ENCODE results near the gene ABTB2. TPM values are rescaled to one million over a fixed set of nuclear protein-coding genes. Genes with fewer than 3 reads are reported as not detected.

ABTB2 gene
- total RNA-seq, 2 experiments from 2014 or later: 0.06 to 0.09 TPM

DNA sequence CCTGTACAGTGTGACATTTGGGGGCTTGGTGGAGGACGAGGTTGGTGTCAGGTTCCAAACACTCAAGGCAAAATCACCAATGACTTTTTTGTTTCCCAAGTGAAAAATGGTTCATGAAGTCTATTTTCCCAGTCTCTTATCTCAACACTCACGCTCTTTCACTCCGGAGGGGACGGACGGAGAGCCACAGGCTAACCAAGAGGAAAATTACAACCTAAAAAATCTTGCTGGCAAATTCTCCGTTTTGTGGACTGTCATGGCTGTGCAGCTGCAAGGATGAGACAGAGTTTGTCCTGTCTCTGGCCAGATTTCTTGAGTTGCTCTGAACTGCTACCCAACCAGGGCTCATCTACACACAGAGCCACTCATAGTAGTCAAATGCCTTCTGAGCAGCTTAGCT, 101.2 kb downstream of the ABTB2 start:
- intact Hi-C loops (cut with micrococcal nuclease; ENCODE audit: unreplicated experiment): no loop called here
- H3K79me2 ChIP-seq (ENCODE audit: insufficient read depth, low read depth, low read length): no peaks in the 10 kb centered on the region

DNA sequence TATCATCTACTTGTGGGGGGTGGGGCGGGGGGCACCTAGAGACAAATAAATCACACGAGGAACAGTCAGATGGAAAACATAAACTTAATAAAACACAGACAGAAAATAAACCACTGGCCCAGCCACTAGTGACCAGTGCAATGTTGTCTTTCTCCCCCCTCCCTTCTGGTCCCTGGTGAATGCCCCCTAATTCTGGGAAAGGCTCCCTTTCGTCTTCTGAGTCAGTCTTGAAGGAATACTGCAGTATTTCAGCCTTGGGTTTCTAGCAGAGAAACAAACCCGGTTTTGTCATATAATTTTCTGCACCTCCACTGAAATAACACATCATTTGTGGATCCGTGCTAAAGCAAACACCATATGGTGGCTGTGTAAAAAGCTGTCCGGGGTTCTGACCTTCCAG, 101.7 kb downstream of the ABTB2 start:
- CTCF ChIA-PET (ENCODE audit: unreplicated experiment): no interaction called here
- no peaks in the 10 kb centered on the region for H3K79me2 ChIP-seq (ENCODE audit: insufficient read depth, low read depth, low read length)
- intact Hi-C loops (cut with micrococcal nuclease; ENCODE audit: unreplicated experiment): no loop called here

More for the DNA sequence above, 101.2 kb downstream of the ABTB2 start:
- POLR2A ChIA-PET: interaction anchor here (0.7 kb wide), 1 partner anchor 9 kb away, joined by 3 read pairs; no protein-coding TSS in a partner anchor
- Histone ChIP-seq H3K9me3 (ENCODE audit: low read length) (no peaks in the 10 kb centered on the region), H2AFZ (ENCODE audit: low read length) (no peak overlapping the region), H4K20me1 (ENCODE audit: insufficient read depth, low read length) (no peaks in the 10 kb centered on the region), H3K4me2 (ENCODE audit: low read length) (no peak overlapping the region), H3K4me1 (ENCODE audit: insufficient read depth, low read length, poor library complexity, severe bottlenecking) (no peaks in the 10 kb centered on the region), H3K36me3 (ENCODE audit: insufficient read depth, low read length) (no peaks in the 10 kb centered on the region), H3K27ac (ENCODE audit: low read depth, low read length, poor library complexity, severe bottlenecking) (no peak overlapping the region), H3K4me3 (ENCODE audit: low read depth, low read length, poor library complexity, severe bottlenecking) (no peak overlapping the region), H3K9me2 (ENCODE audit: insufficient read depth, low read length) (no peaks in the 10 kb centered on the region)
- BruUV-seq (replicated peaks): no TSS peak
- TF ChIP-seq, protein P1, sequence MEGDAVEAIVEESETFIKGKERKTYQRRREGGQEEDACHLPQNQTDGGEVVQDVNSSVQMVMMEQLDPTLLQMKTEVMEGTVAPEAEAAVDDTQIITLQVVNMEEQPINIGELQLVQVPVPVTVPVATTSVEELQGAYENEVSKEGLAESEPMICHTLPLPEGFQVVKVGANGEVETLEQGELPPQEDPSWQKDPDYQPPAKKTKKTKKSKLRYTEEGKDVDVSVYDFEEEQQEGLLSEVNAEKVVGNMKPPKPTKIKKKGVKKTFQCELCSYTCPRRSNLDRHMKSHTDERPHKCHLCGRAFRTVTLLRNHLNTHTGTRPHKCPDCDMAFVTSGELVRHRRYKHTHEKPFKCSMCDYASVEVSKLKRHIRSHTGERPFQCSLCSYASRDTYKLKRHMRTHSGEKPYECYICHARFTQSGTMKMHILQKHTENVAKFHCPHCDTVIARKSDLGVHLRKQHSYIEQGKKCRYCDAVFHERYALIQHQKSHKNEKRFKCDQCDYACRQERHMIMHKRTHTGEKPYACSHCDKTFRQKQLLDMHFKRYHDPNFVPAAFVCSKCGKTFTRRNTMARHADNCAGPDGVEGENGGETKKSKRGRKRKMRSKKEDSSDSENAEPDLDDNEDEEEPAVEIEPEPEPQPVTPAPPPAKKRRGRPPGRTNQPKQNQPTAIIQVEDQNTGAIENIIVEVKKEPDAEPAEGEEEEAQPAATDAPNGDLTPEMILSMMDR (conservative IDR thresholded peaks at IDR 0.05; ENCODE audit: low read length): no peak
- TF ChIP-seq EZH2phosphoT487 (IDR thresholded peaks at IDR 0.05; ENCODE audit: borderline replicate concordance, low read depth, low read length): no peak
- CTCF ChIA-PET (ENCODE audit: unreplicated experiment): no interaction called here
- DNase-seq (ENCODE audit: low spot score): no peak

DNA sequence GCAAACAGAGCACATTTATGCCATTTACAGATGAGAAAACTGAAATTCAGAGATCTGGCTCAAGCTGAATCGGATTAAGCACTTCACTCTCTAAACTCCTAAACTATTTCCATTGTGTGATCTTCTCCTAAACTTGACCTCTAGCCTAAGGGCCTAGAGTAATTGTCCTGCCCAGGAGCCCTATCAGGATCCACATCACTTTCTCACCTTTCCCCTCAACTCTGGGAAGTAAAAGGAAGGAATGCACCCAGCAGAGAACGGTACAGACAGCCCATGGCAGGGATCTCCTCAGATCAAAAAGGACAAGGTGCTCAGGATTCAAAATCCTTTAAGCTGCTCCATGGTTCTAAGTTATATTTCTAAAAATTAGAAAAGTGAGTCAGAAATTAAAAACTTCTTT, 102.7 kb downstream of the ABTB2 start:
- Histone ChIP-seq H3K4me1 (ENCODE audit: insufficient read depth, low read length, poor library complexity, severe bottlenecking) (peaks cover 8% of the 10 kb centered on the region), H3K4me2 (ENCODE audit: low read length) (no peak overlapping the region), H3K79me2 (ENCODE audit: insufficient read depth, low read depth, low read length) (no peaks in the 10 kb centered on the region), H3K9me2 (ENCODE audit: insufficient read depth, low read length) (no peaks in the 10 kb centered on the region), H3K4me3 (ENCODE audit: low read depth, low read length, poor library complexity, severe bottlenecking) (no peak overlapping the region), H4K20me1 (ENCODE audit: insufficient read depth, low read length) (no peaks in the 10 kb centered on the region), H2AFZ (ENCODE audit: low read length) (no peak overlapping the region), H3K9me3 (ENCODE audit: low read length) (no peaks in the 10 kb centered on the region), H3K27ac (ENCODE audit: low read depth, low read length, poor library complexity, severe bottlenecking) (no peak overlapping the region), H3K36me3 (ENCODE audit: insufficient read depth, low read length) (no peaks in the 10 kb centered on the region)
- CTCF ChIA-PET (ENCODE audit: unreplicated experiment): no interaction called here
- BruUV-seq (replicated peaks): no TSS peak
- intact Hi-C loops (cut with micrococcal nuclease; ENCODE audit: unreplicated experiment): no loop called here
- TF ChIP-seq EZH2phosphoT487 (IDR thresholded peaks at IDR 0.05; ENCODE audit: borderline replicate concordance, low read depth, low read length): no peak
- TF ChIP-seq, protein P1 (conservative IDR thresholded peaks at IDR 0.05; ENCODE audit: low read length): no peak
- POLR2A ChIA-PET: interaction anchor here (0.7 to 1.3 kb wide), 3 partner anchors 24 to 177 kb away, joined by 3 to 6 read pairs (median 5); no protein-coding TSS in a partner anchor
- DNase-seq (ENCODE audit: low spot score): no peak

More for the DNA sequence above, 101.7 kb downstream of the ABTB2 start:
- TF ChIP-seq EZH2phosphoT487 (IDR thresholded peaks at IDR 0.05; ENCODE audit: borderline replicate concordance, low read depth, low read length): no peak
- TF ChIP-seq, protein P1 (conservative IDR thresholded peaks at IDR 0.05; ENCODE audit: low read length): no peak
- H3K27ac ChIP-seq (ENCODE audit: low read depth, low read length, poor library complexity, severe bottlenecking): no peak overlapping the region
- H3K9me2 ChIP-seq (ENCODE audit: insufficient read depth, low read length): no peaks in the 10 kb centered on the region
- H2AFZ ChIP-seq (ENCODE audit: low read length): no peak overlapping the region
- POLR2A ChIA-PET: no interaction called here
- no peak overlapping the region for H3K4me2 ChIP-seq (ENCODE audit: low read length)
- H3K9me3 ChIP-seq (ENCODE audit: low read length): no peaks in the 10 kb centered on the region
- H3K4me3 ChIP-seq (ENCODE audit: low read depth, low read length, poor library complexity, severe bottlenecking): no peak overlapping the region
- no TSS peak for BruUV-seq (replicated peaks)
- H4K20me1 ChIP-seq (ENCODE audit: insufficient read depth, low read length): no peaks in the 10 kb centered on the region
- no peak for DNase-seq (ENCODE audit: low spot score)
- H3K4me1 ChIP-seq (ENCODE audit: insufficient read depth, low read length, poor library complexity, severe bottlenecking): peaks cover 3% of the 10 kb centered on the region
- no peaks in the 10 kb centered on the region for H3K36me3 ChIP-seq (ENCODE audit: insufficient read depth, low read length)
